ENCODE measurements around the gene SLC9A1.
A peak's percentile ranks its signal among the peaks of the same experiment; 100 is the strongest.
"Not testable (repeated sequence)": the region's sequence is repeated elsewhere in the genome, so short reads cannot be mapped to it uniquely, and the experiment has no call there.

The SLC9A1 gene

DNA sequence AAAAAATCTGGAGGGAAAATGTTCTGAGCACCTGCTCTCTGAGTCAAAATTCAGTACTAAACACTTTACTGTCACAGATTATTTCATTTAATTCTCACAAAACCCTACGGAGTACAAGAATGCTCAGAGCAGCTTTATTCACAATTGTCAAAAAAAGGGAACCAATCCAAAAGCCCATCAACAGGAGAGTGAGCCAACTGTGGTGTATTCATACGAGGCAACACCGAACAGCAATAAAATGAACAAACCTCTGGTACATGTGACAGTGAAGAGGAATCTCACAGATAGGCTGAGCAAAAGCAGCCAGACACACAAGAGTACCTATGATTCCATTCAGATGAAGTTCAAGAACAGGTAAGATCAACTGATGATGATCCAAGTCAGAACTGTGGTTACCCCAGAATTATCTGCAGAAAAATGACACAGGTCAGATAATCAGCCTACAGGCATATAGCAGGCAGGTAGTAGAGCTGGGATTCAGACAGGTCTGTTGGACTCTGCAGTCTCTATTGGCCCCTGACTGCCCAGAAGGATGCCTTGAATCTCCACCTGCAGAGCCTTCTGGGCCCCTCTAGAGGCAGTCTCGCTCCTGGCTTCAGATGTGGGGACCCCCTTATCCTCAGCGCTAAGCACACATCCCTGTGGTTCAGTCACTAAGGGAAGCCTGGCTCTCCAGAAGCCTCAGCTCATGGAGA is 19.2 kb downstream of the SLC9A1 start:
- no peak for DNase-seq (ENCODE audit: low read depth in 4 of 4, low spot score in 1 of 4)

DNA sequence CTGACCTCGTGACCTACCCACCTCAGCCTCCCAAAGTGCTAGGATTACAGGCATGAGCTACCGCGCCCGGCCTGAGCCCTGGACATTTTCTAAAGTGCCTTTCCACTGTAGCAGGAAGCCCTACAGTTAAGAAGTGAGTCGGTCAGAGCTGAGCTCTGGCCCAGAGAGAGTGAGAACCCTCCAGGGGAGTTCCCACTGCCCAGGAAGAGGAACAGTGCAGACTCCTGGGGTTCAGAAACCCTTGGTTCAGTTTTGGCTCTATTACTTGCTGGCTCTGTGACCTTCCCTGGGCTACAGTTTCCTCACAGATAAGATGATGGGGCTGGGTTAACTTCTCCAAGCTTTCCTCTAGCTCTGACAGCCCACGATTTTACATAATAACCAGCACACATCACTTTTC is 20.9 kb downstream of the SLC9A1 start:
- no peak for DNase-seq (ENCODE audit: low read depth in 4 of 4, low spot score in 1 of 4)

DNA sequence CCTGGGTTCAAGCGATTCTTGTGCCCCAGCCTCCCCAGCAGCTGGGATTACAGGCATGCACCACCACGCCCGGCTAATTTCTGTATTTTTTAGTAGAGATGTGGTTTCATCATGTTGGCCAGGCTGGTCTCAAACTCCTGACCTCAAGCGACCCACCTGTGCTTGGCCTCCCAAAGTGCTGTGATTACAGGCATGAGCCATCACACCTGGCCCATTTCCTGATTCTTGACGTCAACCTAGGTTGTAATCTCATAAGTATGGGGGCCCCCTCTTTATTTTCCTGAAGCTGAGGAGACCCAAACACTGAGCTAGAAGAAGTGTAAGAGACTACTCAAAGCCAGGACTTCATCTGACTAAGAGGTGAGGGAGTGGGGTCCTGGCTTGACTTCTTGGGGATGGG is 21.8 kb downstream of the SLC9A1 start:
- no peak for DNase-seq (ENCODE audit: low read depth in 4 of 4, low spot score in 1 of 4)

DNA sequence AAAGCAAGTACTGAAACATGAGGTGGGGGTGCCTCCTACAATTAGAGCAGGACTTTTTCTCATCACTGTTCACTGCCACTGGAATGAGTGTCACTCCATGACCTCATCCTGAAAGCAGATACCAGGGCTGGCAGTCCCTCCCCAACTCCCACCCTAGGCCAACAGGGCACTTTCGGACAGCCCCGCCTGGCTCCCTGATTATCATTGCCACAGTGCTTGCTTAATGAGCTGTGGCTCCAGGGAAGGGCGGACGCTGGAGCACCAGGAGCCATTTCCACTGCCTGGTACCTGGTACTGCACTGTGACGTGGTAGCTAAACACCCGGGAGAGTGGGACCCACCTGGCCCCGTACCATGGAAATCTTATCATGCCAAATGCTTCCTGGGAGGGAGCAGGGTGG is 22.3 kb downstream of the SLC9A1 start:
- DNase-seq (ENCODE audit: low read depth in 4 of 4, low spot score in 1 of 4), result no peak

DNA sequence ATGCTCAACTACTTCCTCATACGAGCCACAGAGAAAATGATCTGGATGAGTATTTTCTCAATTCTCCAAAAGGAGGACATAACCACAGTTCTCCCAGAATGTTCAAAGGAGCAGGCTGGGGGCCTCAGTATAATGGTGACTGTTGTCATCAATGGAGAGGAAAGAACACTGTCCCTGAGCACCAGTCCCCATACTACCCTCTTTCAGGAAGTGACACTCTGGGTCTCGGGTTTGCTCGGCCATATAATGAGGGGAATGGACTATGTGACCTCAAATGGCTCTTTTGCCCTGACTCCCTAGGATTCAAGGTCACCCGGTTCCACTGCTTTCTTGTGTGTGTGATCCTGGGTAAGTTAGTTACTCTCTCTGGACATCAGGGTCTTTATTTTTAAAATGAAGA is 22.8 kb downstream of the SLC9A1 start:
- no peak for DNase-seq (ENCODE audit: low read depth in 4 of 4, low spot score in 1 of 4)

DNA sequence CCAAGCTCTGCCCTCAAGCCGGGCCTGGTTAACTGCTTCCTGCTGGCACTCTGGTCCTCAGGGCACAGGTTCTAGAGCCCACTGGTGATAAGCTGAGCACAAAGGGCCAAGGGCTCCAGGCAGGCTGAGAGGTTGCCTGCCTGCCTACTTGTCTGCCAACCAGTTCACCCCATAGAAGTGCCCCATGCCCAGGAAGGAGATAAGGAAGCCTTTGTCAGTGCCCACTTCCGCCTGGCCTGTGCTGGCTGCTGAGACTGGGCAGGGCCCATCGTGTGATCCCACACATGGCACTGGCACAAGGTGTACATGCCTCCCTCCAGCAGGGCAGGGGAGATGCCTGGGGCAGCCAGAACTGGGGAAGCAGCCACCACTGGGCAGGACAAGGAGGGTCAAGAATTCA is 24.1 kb downstream of the SLC9A1 start:
- no peak for DNase-seq (ENCODE audit: low read depth in 4 of 4, low spot score in 1 of 4)

DNA sequence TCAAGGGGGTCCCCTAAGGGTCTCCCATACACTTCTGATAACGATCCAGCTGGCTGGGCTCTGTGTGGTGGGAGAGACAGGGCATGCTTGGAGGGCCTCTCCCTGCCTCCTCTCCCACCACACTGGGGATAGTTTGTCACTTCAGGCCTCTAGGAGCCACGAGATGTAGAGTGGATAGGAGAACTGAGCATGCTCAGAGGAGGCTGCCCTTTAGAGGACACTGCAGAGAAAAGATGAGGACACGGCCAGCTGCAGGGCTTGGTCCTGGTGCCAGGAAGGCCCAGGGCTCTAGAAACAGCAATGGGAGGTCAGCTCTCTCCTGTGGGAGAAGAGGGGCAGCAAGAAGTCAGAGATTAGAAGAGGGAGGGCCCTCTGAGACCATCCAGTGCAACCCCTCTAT is 25.7 kb downstream of the SLC9A1 start:
- DNase-seq (ENCODE audit: low read depth in 4 of 4, low spot score in 1 of 4), result no peak

DNA sequence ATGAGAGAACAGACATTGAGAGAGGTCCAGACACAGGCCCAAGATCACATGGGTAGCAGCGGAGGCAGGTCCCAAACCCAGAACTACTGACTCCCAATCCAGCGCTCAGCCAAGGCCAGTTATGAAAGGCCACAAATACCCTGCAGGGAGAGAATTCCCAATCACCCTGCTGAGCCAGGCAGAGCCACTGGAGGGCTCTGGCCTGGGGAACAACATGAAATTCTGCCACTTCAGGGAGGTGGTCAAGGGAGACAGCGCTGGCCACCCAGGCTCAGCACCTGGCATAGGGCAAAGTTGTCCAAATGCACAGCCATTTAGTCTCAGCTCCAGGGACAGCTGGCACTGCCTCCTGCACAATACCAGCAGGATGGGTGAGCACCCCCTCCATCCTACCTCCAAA is 27.5 kb downstream of the SLC9A1 start:
- no peak for DNase-seq (ENCODE audit: low read depth in 4 of 4, low spot score in 1 of 4)

DNA sequence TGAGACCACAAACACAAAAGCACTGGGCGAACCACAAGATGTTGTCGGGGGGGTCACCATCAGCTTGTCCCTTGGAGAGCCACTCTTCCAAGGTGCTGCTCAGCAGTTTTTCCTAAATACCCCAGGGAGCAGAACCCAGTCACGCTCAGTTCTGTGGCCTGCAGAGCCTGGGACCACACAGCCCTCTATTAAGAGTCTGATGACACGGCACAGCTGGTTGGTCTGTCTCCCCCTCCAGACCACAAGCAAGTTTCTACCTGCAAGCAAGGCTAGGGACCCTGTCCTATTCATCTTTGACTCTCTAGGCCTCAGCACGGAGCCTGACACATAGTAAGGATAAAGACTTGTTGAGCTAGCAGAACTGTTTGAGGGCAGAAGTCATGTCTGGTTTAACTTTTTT is 28.5 kb downstream of the SLC9A1 start:
- no peak for DNase-seq (ENCODE audit: low read depth in 4 of 4, low spot score in 1 of 4)

DNA sequence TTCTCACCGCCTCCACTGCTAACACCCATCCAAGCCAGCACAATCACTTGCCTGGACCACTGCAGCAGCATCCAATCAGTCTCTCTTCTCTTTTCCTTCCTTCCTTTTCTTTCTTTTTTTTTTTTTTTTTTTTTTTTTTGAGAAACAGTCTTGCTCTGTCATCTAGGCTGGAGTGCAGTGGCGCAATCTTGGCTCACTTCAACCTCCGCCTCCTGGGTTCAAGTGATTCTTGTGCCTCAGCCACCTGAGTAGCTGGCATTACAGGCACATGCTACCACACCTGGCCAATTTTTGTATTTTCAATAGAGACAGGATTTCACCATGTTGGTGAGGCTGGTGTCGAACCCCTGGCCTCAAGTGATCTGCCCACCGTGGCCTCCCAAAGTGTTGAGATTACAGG is 29.8 kb downstream of the SLC9A1 start:
- not testable (repeated sequence) for DNase-seq (ENCODE audit: low read depth in 4 of 4, low spot score in 1 of 4)

DNA sequence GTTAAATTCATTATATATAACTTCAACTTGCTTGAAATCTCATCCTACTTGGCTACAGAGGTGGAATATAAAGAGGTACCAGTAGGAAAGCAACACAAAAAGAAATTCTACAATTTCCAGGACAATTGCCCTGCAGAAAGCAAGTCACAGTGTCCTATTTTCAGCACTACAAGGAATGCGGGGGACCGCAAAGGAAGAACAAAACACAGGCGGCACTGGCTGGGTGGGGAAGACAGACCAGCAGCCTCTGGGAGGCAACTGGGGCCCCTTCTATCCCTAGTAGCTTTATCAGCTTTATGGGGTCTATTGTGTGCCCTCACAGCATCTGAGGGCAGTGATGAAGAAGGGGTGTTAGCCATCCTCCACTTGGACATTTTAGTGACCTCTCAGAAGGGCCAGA is 30.5 kb downstream of the SLC9A1 start:
- no peak for DNase-seq (ENCODE audit: low read depth in 4 of 4, low spot score in 1 of 4)

DNA sequence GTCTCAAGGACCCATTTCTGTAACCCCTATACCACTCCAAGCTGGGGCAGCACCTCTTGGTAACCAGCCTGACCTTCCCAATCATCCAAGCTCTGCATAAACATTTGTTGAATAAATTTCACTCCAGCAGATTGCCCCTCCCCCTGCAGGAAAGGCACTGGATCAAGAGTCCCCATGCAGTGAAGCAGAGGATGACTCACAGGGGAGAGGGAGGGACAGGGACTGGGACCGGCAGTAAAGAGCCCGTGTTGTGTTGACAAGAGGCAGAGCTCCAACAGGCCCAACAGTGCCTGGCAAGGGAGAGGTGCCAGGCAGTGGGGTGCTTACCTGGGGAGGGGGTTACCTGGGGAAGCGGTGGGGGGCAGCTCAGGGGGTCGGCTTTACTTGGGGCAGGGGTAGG is 32.3 kb downstream of the SLC9A1 start:
- DNase-seq (ENCODE audit: low read depth in 4 of 4, low spot score in 1 of 4), result no peak

DNA sequence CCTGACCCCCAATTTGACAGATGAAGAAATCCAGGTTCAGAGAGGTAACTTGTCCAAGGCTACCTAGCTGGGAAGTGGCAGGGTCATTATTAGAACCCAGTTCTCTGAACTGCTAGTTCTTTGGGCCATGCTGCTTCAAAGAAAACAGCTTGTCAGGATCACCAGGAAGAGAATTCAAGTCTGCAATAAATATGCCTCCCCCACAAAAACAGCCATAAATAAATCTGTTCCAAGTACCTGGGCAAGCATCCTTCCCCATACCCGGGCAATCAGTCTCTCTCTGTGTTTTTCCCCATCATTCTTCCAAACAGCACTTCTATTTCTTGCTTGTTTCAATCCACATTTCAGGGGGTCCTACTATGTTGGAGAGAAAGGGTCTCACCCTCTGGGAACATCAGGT is 34.1 kb downstream of the SLC9A1 start:
- DNase-seq (ENCODE audit: low read depth in 4 of 4, low spot score in 1 of 4), result no peak

DNA sequence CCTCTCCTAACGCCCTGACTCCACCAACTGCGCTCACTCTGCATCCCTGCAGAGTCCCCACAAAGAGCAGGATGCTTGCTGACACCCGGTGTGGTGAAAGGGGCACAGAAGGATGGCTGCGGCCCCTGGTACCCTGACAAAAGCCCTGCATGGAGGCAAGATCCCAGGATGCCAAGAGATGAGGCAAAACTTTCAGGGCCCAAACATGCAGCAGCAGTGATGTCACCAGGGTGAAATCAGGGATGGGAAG is 36.6 kb downstream of the SLC9A1 start:
- DNase-seq (ENCODE audit: low read depth in 4 of 4, low spot score in 1 of 4), result no peak

DNA sequence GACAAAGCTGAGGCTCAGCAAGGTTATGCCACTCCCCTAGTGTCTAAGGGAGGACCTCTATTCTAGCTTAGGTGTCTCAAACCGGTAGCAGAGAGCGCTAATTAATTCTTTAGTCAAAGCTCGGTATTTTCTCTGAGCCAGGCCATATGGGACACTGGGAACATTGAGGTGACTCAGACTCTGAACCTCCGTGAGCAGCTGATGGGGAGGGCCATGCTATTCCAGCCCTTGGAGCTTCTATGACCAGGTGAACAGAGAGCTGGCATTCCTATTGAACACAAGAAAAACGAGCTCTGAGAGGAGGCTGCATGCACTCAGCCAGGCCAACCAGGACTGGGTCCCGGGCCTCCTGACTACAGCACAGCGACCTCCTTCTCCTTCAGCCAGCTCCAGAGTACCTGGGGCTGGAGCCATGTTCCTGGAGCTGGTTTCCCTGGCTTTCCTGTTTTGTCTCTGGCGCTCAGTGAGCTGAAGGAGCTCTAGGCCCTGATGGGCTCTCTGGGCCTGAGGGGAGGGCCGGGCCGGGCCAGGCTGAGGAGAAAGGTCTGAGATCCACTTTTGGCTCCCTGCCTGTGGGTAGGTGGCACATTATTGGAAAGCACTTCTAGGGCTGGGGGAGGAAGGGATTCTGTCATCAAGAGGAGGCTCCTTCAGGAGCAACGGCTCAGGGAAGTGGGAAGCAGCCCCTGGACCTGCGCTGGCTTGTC is 37.0 kb downstream of the SLC9A1 start:
- DNase-seq (ENCODE audit: low read depth in 4 of 4, low spot score in 1 of 4), result no peak

DNA sequence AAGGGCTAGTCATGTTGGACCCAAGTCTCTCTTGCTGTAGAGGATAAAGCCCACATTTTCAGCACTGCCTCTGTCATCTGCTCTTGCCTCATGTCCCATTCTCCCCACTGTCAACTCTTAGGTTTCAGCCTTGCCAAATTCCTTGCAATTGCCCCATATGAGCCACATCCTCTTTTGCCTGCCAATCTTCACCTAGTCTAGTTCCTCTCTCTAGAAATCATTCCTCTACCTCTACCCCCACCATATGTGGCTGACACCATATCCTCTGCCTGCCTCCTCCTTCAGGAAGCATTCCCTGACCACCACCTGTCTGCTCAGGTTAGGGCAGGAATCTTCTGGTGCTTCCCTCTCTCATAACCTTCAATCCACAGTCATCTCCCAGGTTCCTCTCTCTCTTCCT is 38.2 kb downstream of the SLC9A1 start:
- no peak for DNase-seq (ENCODE audit: low read depth in 4 of 4, low spot score in 1 of 4)

DNA sequence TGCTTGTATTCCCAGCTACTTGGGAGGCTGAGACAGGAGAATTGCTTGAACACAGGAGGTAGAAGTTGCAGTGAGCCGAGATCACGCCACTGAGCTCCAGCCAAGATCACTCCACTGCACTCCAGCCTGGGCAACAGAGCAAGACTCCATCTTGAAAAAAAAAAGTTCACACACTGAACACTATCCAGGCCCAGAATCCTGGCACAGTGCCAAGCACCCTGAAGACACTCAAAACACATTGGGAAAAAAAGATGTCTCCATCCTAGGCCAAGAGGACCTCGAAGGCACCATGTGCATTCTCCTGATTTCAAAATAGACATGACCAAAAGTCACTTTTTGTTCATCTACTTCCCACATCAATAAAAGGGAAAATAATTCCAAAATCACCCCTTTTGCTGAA is 38.7 kb downstream of the SLC9A1 start:
- DNase-seq (ENCODE audit: low read depth in 4 of 4, low spot score in 1 of 4), result no peak

DNA sequence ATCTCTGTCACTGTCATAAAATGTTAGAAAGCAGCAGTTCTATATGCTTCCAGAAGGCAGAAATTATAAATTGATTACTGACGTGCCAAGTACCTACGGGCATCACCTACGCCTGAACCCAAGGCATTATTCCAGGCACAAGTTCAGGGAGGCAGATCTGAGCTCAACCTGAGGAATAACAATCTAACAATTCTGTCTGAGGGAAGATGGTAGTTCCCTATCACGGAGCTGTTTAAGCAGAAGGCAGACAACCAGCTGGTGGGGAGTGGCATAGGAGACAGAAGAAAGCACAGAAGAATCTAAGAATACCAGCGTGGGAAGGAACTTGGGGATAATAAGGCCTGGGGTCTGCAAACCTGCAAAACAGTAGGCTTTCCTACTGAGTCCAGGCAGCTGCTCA is 40.4 kb downstream of the SLC9A1 start:
- DNase-seq (ENCODE audit: low read depth in 4 of 4, low spot score in 1 of 4), result no peak

DNA sequence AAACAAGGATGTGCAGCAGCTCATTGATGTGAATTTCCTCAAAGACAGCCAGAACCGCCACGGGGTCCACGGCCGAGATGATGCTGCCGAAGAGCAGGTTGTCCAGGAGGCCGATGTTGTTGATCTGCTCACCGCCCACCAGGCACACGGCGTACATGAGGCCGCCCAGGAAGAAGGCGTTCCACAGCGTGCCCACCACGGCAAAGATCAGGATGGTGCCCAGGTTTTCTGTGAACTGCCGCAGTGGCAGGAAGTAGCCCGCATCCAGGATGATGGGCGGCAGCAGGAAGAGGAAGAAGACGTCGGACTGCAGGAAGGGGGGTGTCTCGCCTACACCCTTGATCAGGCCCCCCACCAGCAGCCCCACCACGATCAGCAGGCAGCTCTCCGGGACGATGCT is 41.1 kb downstream of the SLC9A1 start:
- no peak for DNase-seq (ENCODE audit: low read depth in 4 of 4, low spot score in 1 of 4)

DNA sequence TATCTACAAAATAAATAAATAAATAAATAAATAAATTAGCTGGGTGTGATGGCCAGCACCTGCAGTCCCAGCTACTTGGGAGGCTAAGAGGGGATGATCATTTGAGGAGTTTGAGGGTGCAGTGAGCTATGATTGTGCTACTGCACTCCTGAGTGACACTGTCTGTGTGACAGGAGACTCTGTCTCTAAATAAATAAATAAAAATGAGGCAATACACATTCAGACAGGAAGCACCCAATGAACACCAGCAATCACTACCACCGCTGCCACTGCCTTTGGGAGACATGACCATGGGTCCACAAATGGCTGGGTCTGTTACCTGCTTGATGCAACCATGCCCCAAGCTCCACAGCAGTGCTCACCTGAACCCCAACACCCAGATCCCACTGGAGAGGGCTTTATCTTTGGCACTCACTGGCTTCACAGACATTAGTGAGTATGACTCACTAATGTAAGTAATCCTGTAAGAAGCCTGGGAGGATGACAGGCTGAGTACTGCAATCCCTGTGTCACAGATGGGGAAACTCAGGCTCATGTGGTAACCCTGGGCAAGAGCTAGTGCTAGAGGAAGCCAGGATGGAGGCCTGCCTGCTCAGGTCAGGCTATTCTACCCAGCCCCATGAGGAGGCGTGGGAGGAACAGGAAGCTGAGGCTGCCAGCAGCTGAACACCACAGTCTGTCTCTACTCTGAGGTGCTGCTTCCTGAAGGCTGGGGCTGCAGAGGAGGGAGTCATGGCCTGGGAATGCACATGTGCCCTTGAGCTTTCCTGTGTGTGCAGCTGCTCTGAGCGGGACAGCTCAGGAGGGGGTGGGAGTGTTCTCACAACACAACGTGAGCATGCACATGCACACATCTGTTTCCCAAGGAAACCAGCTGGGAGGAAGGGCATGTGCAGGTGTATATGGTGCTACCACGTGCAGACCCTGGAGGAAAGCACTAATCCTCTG is 43.0 kb downstream of the SLC9A1 start:
- peak in 3 of 4 experiments; percentile 21 to 61 (median 28) for DNase-seq (ENCODE audit: low read depth in 4 of 4, low spot score in 1 of 4)

DNA sequence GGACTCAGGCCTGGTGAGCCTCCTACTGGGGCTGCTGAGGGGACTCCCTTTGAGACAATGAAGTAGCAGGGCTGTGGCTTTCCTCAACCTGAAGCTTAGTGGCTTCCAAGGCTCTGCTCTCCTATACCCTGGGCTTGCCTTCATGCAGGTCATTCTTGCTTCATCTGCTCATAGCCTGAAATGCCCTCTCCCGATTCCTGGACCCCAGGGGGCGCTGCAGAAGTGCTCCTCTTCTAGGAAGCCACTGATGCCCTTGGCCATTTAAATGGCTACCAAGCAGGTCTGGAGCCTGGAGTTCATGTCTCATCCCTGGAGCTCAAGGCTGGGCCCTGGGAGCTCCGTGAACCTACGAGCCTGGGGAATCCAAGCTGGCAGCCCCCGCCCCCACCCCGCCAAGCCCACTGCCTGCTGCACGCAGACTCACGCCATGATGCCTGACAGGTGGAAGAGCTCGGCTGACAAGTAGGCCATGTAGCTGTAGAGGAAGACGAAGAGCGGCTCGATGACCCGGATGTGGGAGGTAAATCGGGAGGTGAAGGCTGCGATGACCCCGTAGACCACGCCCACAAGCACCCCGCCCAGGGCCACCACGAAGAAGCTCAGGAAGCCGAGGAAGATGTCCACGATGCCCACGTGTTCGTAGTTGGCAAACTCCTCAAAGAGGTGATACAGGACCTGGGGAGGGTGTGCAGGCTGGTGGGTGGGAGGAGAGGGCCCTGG is 45.7 kb downstream of the SLC9A1 start:
- peak in 1 of 4 experiments; percentile 17 for DNase-seq (ENCODE audit: low read depth in 4 of 4, low spot score in 1 of 4)

DNA sequence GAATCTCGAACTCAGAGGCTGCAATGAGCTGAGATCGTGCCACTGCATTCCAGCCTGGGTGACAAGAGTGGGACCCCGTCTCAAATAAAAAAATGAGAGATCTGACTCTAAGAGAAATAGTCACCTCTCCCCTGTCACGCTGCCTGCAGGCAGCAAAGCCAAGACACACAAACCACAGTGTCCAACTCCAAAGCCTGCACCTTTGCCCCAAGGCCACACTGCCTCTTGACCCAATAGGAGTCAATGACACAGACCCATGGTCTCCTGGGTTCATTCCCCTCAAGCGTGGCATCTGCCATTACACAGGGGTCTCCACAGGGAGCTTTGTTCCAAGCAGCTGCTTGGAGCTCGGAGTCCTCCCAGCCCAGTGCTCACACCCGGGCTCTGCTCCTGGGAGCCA is 46.3 kb downstream of the SLC9A1 start:
- no peak for DNase-seq (ENCODE audit: low read depth in 4 of 4, low spot score in 1 of 4)

Measured in stimulated activated CD4-positive, alpha-beta T cell treated with anti-CD3 and anti-CD28 coated beads, Interleukin-1b, Interleukin-23, amount 100 ng/mL, for 24 hours (primary cell).